SK-N-SH treated with all-trans-retinoic acid at 6 μM for 48 hours (cell line): ENCODE results near the gene WDR59.

Experiments used
- ATAC-seq: fragments of 200-7000 bp; cut with Tn5 transposase; 3 replicates; pipeline ENCODE4 v1.9.1; 2020; ENCODE audit warnings: mild to moderate bottlenecking, moderate library complexity
- ARNTL ChIP-seq: fragments of 450-650 bp; formaldehyde crosslinking; IDR thresholded peaks from 2 replicates; pipeline ENCODE4 v1.5.0; 2020; ENCODE audit warnings: low read depth, mild to moderate bottlenecking, moderate library complexity, borderline replicate concordance
- BACH2 ChIP-seq: fragments of 250-450 bp; sonication (Bioruptor Pico); IDR thresholded peaks from 2 replicates; pipeline ENCODE4 v1.9.0; 2021; ENCODE audit warnings: mild to moderate bottlenecking, borderline replicate concordance
- CSDC2 ChIP-seq: fragments of 250-450 bp; sonication (Bioruptor Pico); IDR thresholded peaks from 2 replicates; pipeline ENCODE4 v1.5.0; 2020; ENCODE audit warnings: mild to moderate bottlenecking, moderate library complexity
- GLIS3 ChIP-seq: fragments of 250-450 bp; sonication (Bioruptor Pico); IDR thresholded peaks from 2 replicates; pipeline ENCODE4 v1.5.0; 2020; ENCODE audit warnings: mild to moderate bottlenecking, moderate library complexity
- ISL1 ChIP-seq: fragments of 250-450 bp; sonication (Bioruptor Pico); IDR thresholded peaks from 2 replicates; pipeline ENCODE4 v2.1.2; 2022; ENCODE audit warnings: mild to moderate bottlenecking, moderate library complexity
- OSR1 ChIP-seq: fragments of 250-450 bp; sonication (Bioruptor Pico); IDR thresholded peaks from 2 replicates; pipeline ENCODE4 v1.8.0; 2022; ENCODE audit warnings: moderate library complexity, mild to moderate bottlenecking, inconsistent platforms
- RARB ChIP-seq: fragments of 250-450 bp; sonication (Bioruptor Pico); IDR thresholded peaks from 2 replicates; pipeline ENCODE4 v1.8.0; 2021; ENCODE audit warnings: mild to moderate bottlenecking, moderate library complexity
- SNAI2 ChIP-seq: fragments of 250-450 bp; sonication (Bioruptor Pico); IDR thresholded peaks from 2 replicates; pipeline ENCODE4 v1.5.0; 2020; ENCODE audit warnings: mild to moderate bottlenecking, moderate library complexity
- TOX ChIP-seq: fragments of 250-450 bp; sonication (Bioruptor Pico); IDR thresholded peaks from 2 replicates; pipeline ENCODE4 v1.8.0; 2021; ENCODE audit warnings: mild to moderate bottlenecking, moderate library complexity, borderline replicate concordance
- ZFP3 ChIP-seq: fragments of 250-450 bp; sonication (Bioruptor Pico); IDR thresholded peaks from 2 replicates; pipeline ENCODE4 v1.5.0; 2020; ENCODE audit warnings: mild to moderate bottlenecking, moderate library complexity
- ZFP30 ChIP-seq: fragments of 450-650 bp; formaldehyde crosslinking; IDR thresholded peaks from 2 replicates; pipeline ENCODE4 v1.5.0; 2022; ENCODE audit warnings: mild to moderate bottlenecking, moderate library complexity
- ZNF565 ChIP-seq: fragments of 450-650 bp; formaldehyde crosslinking; conservative IDR thresholded peaks from 2 replicates; pipeline ENCODE4 v1.5.0; 2020; ENCODE audit warnings: low read depth, mild to moderate bottlenecking, moderate library complexity
- ZNF70 ChIP-seq: fragments of 450-650 bp; formaldehyde crosslinking; IDR thresholded peaks from 2 replicates; pipeline ENCODE4 v1.5.0; 2020; ENCODE audit warnings: mild to moderate bottlenecking, moderate library complexity
- ZNF8 ChIP-seq: fragments of 450-650 bp; formaldehyde crosslinking; IDR thresholded peaks from 2 replicates; pipeline ENCODE4 v1.5.0; 2020; ENCODE audit warnings: mild to moderate bottlenecking, moderate library complexity
- TF ChIP-seq, protein P1 (sequence below): fragments of 250-450 bp; sonication (Bioruptor Pico); IDR thresholded peaks from 2 replicates; pipeline ENCODE4 v1.8.0; 2021; ENCODE audit warnings: low read depth, mild to moderate bottlenecking, moderate library complexity, borderline replicate concordance
- TF ChIP-seq, protein P2 (sequence below): fragments of 250-450 bp; sonication (Bioruptor Pico); IDR thresholded peaks from 2 replicates; pipeline ENCODE4 v1.5.1; 2020; ENCODE audit warnings: low read depth, mild to moderate bottlenecking, moderate library complexity
- TF ChIP-seq, protein P3 (sequence below): fragments of 250-450 bp; sonication (Bioruptor Pico); IDR thresholded peaks from 2 replicates; pipeline ENCODE4 v1.5.1; 2021; ENCODE audit warnings: mild to moderate bottlenecking, moderate library complexity

The WDR59 gene

DNA sequence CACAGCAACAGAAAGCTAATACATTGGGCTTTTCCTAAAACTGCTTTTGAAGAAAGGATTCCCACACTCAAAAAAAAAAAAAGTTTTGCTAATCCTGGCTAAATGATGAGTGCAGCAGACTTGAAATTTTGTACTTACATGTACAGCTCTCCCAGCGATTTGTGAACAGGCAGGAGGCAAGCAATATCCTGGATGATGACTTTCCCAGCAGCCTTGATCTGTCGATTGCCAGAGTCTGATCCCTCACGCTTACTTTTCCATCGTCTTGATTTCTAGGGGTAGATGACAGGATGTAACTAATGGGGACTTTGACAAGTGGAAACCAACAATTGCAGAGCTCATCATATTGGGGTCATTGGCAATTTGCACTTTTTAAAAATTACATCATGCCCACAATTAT is 91.4 kb downstream of the WDR59 start:
- ATAC-seq = no peak
- TF ChIP-seq OSR1 (CRISPR knock-in tag) = no peak
- TF ChIP-seq BACH2 (CRISPR knock-in tag) = no peak
- no peak for TF ChIP-seq ZFP30 (CRISPR knock-in tag)
- TF ChIP-seq ZFP3 (CRISPR knock-in tag) = no peak
- TF ChIP-seq SNAI2 (CRISPR knock-in tag) = no peak
- no peak for TF ChIP-seq ZNF8 (CRISPR knock-in tag)
- TF ChIP-seq ISL1 (CRISPR knock-in tag) = no peak
- TF ChIP-seq ZNF565 (CRISPR knock-in tag) = no peak
- TF ChIP-seq GLIS3 (CRISPR knock-in tag) = no peak

DNA sequence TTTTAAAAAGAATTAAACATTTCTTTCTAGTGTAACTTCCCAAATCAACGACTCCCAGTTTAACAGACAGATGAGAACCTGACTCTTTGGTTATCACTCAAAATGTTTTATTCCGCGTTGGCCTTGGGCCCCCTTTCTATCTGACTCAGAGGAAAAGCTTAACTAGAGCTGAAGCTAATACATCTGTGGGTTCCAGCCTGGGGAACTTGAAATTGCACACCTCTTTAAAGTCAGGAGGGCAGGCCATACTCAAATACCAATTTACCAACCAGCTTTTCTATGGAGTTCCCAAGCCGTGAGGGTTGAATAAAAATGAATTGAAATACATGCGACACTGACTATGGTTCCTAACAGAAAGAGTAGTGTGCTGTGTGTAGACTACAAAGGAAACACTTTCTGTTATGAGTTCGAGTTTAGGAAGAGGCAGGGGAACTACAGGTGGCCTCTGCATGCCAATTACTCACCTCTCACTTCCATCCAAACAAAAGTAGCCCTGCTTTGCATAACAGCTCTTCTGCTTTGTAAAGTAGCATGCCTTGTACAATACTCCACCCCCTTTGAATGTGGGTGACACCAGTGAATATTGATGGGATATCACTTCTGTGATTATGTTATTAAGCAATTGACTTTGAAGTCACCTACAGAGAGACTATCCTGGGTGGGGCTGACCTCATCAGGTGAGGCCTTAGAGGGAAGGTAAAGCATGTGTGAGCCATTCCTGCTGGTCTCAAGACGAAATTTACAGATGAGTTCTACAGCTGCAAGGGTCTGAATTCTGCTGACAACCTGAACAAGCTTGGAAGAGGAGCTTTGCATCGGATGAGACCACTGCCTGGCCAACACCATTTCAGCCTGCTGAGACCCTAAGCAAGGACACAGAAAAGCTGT is 92.1 kb downstream of the WDR59 start:
- TF ChIP-seq OSR1 (CRISPR knock-in tag) (no peak), ZNF565 (CRISPR knock-in tag) (no peak), ARNTL (no peak), ZFP3 (CRISPR knock-in tag) (no peak)
- TF ChIP-seq, protein P1, sequence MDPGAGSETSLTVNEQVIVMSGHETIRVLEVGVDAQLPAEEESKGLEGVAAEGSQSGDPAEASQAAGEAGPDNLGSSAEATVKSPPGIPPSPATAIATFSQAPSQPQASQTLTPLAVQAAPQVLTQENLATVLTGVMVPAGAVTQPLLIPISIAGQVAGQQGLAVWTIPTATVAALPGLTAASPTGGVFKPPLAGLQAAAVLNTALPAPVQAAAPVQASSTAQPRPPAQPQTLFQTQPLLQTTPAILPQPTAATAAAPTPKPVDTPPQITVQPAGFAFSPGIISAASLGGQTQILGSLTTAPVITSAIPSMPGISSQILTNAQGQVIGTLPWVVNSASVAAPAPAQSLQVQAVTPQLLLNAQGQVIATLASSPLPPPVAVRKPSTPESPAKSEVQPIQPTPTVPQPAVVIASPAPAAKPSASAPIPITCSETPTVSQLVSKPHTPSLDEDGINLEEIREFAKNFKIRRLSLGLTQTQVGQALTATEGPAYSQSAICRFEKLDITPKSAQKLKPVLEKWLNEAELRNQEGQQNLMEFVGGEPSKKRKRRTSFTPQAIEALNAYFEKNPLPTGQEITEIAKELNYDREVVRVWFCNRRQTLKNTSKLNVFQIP (CRISPR knock-in tag) = no peak
- no peak for ATAC-seq

GRCh38 chr16:74888888-74889287 is 96.0 kb downstream of the WDR59 start:
- ATAC-seq = no peak
- TF ChIP-seq CSDC2 (CRISPR knock-in tag) = no peak
- TF ChIP-seq, all 23 proteins: peak for 0

DNA sequence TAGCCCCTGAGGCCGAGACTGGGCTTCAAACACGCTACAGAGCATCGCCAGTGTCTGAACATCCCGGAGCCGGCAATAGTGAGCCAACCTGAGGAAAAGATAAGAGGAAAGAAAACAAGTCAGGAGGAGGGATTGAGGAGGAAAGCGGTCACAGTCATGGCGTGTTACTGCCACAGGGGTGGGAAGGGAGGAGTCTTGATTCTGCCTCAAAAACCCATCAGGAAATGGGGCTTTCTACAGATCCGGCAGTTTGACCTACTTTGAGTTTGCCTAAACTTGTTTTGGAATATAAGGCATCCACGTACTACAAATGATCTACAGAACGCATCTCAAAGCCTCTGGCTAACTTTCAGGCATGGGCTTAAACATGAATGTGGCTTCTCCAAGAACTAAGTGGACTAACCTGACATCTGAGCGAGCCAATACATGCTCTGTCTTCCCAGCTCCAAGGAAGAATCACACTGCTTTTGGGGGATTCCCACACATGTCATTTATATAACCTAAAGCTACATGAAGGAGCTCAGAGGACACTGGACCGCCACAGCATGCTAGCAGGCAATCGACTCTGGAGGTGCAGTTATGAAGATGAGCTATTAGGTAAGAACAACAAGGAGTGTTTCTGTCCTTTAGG is 96.6 kb downstream of the WDR59 start:
- ATAC-seq = no peak
- TF ChIP-seq ZFP3 (CRISPR knock-in tag) = no peak
- no peak for TF ChIP-seq TOX (CRISPR knock-in tag)
- TF ChIP-seq RARB (CRISPR knock-in tag) = no peak
- no peak for TF ChIP-seq CSDC2 (CRISPR knock-in tag)
- TF ChIP-seq ZFP30 (CRISPR knock-in tag) = no peak
- no peak for TF ChIP-seq BACH2 (CRISPR knock-in tag)
- TF ChIP-seq, protein P2, sequence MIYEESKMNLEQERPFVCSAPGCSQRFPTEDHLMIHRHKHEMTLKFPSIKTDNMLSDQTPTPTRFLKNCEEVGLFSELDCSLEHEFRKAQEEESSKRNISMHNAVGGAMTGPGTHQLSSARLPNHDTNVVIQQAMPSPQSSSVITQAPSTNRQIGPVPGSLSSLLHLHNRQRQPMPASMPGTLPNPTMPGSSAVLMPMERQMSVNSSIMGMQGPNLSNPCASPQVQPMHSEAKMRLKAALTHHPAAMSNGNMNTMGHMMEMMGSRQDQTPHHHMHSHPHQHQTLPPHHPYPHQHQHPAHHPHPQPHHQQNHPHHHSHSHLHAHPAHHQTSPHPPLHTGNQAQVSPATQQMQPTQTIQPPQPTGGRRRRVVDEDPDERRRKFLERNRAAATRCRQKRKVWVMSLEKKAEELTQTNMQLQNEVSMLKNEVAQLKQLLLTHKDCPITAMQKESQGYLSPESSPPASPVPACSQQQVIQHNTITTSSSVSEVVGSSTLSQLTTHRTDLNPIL = no peak
- TF ChIP-seq, protein P3, sequence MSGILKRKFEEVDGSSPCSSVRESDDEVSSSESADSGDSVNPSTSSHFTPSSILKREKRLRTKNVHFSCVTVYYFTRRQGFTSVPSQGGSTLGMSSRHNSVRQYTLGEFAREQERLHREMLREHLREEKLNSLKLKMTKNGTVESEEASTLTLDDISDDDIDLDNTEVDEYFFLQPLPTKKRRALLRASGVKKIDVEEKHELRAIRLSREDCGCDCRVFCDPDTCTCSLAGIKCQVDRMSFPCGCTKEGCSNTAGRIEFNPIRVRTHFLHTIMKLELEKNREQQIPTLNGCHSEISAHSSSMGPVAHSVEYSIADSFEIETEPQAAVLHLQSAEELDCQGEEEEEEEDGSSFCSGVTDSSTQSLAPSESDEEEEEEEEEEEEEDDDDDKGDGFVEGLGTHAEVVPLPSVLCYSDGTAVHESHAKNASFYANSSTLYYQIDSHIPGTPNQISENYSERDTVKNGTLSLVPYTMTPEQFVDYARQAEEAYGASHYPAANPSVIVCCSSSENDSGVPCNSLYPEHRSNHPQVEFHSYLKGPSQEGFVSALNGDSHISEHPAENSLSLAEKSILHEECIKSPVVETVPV (CRISPR knock-in tag) = no peak
- TF ChIP-seq, protein P1 (CRISPR knock-in tag) = no peak
- TF ChIP-seq ISL1 (CRISPR knock-in tag) = no peak
- TF ChIP-seq ZNF565 (CRISPR knock-in tag) = no peak

DNA sequence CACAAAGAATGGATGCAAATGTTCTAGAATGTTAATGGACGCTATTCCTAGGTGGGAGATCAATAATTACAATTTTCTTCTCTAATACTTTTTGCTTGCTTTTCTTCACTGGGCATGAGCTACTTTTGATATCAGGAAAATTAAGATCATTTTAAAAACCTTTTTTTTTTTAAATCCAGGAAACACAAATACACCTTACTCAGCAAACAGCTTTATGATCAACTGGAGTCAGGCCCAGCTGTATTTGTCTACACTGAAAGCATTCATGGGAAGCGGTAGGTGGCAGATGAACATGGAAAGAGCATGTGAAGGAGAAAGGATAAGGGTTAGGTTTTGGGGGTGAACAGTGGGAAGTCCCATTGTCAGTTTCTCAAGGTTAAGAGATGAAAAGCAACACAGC is 97.8 kb downstream of the WDR59 start:
- ATAC-seq = no peak
- TF ChIP-seq ZNF70 (CRISPR knock-in tag) = no peak
- no peak for TF ChIP-seq BACH2 (CRISPR knock-in tag)
- no peak for TF ChIP-seq ISL1 (CRISPR knock-in tag)
